ENCODE data around the gene CH25H. TPM values are rescaled to one million over a fixed set of nuclear protein-coding genes. Genes with fewer than 3 reads are reported as not detected.
"Not testable (repeated sequence)": the region's sequence is repeated elsewhere in the genome, so short reads cannot be mapped to it uniquely, and the experiment has no call there.

CH25H gene
- polyA plus RNA-seq, 3 donors: 0.47 to 20.7 (median 12.0) TPM

GRCh38 chr10:89207801-89208551 lies 859 bp upstream of the CH25H start:
- H3K27ac ChIP-seq (ENCODE audit: low read depth, low read length): no peak overlapping the region
- 6 to 13% (median 6%) methylated on average over 60 of the region's 60 CpGs for WGBS, 3 donors

- WGBS, 3 donors: 14 to 19% (median 17%) methylated on average over 42 of the region's 42 CpGs
- no peak overlapping the region for H3K27ac ChIP-seq (ENCODE audit: low read depth, low read length)
Observed at GRCh38 chr10:89206402-89207180, 526 bp downstream of the CH25H start.

GRCh38 chr10:89204621-89205185 lies 2.4 kb downstream of the CH25H start:
- 63 to 79% (median 73%) methylated on average over 6 of the region's 6 CpGs for WGBS, 3 donors
- no peak overlapping the region for H3K27ac ChIP-seq (ENCODE audit: low read depth, low read length)

- no peak overlapping the region for H3K27ac ChIP-seq (ENCODE audit: low read depth, low read length)
- WGBS, 3 donors: 92 to 95% (median 95%) methylated on average over 1 of the region's 1 CpG
Observed at GRCh38 chr10:89203237-89203636, 3.9 kb downstream of the CH25H start.

GRCh38 chr10:89202033-89202425 lies 5.1 kb downstream of the CH25H start:
- 43 to 94% (median 71%) methylated on average over 2 of the region's 2 CpGs for WGBS, 3 donors
- no peak overlapping the region for H3K27ac ChIP-seq (ENCODE audit: low read depth, low read length)

GRCh38 chr10:89201345-89202032 lies 5.6 kb downstream of the CH25H start:
- no peak overlapping the region for H3K27ac ChIP-seq (ENCODE audit: low read depth, low read length)
- 47 to 84% (median 83%) methylated on average over 7 of the region's 7 CpGs for WGBS, 3 donors

GRCh38 chr10:89197473-89197872 lies 9.6 kb downstream of the CH25H start:
- H3K27ac ChIP-seq (ENCODE audit: low read depth, low read length): no peak overlapping the region
- 73 to 96% (median 90%) methylated on average over 4 of the region's 4 CpGs for WGBS, 3 donors

- not testable (repeated sequence) for H3K27ac ChIP-seq (ENCODE audit: low read depth, low read length)
- WGBS, 3 donors: 95 to 98% (median 97%) methylated on average over 3 of the region's 3 CpGs
Observed at GRCh38 chr10:89191301-89191700, 15.8 kb downstream of the CH25H start.

GRCh38 chr10:89189211-89189734 lies 17.8 kb downstream of the CH25H start:
- 70 to 92% (median 74%) methylated on average over 2 of the region's 2 CpGs for WGBS, 3 donors
- no peak overlapping the region for H3K27ac ChIP-seq (ENCODE audit: low read depth, low read length)

GRCh38 chr10:89185658-89186057 lies 21.5 kb downstream of the CH25H start:
- no peak overlapping the region for H3K27ac ChIP-seq (ENCODE audit: low read depth, low read length)

GRCh38 chr10:89184638-89185037 lies 22.5 kb downstream of the CH25H start:
- H3K27ac ChIP-seq (ENCODE audit: low read depth, low read length): no peak overlapping the region
- WGBS, 3 donors: 63 to 75% (median 65%) methylated on average over 3 of the region's 3 CpGs

GRCh38 chr10:89183571-89183970 lies 23.5 kb downstream of the CH25H start:
- H3K27ac ChIP-seq (ENCODE audit: low read depth, low read length): no peak overlapping the region

GRCh38 chr10:89182894-89183293 lies 24.2 kb downstream of the CH25H start:
- no peak overlapping the region for H3K27ac ChIP-seq (ENCODE audit: low read depth, low read length)
- WGBS, 3 donors: 81 to 88% (median 88%) methylated on average over 2 of the region's 2 CpGs

GRCh38 chr10:89175816-89176215 lies 31.3 kb downstream of the CH25H start:
- no peak overlapping the region for H3K27ac ChIP-seq (ENCODE audit: low read depth, low read length)

GRCh38 chr10:89173075-89173474 lies 34.0 kb downstream of the CH25H start:
- H3K27ac ChIP-seq (ENCODE audit: low read depth, low read length): no peak overlapping the region

- WGBS, 3 donors: 87 to 91% (median 90%) methylated on average over 4 of the region's 4 CpGs
- H3K27ac ChIP-seq (ENCODE audit: low read depth, low read length): no peak overlapping the region
Observed at GRCh38 chr10:89171996-89172395, 35.1 kb downstream of the CH25H start.

- 67 to 89% (median 84%) methylated on average over 2 of the region's 2 CpGs for WGBS, 3 donors
- H3K27ac ChIP-seq (ENCODE audit: low read depth, low read length): no peak overlapping the region
Observed at GRCh38 chr10:89171263-89171872, 35.7 kb downstream of the CH25H start.

GRCh38 chr10:89168354-89168900 lies 38.7 kb downstream of the CH25H start:
- H3K27ac ChIP-seq (ENCODE audit: low read depth, low read length): not testable (repeated sequence)
- 78 to 89% (median 87%) methylated on average over 9 of the region's 9 CpGs for WGBS, 3 donors

All from adipose tissue (tissue), 3 donors.